Liver (tissue), 9 donors: ENCODE measurements around the gene PLEKHA6. TPM values are rescaled to one million over a fixed set of nuclear protein-coding genes. Genes with fewer than 3 reads are reported as not detected.

Source experiments
- DNase-seq: peaks from one replicate; pipeline ENCODE4 v3.0.0-alpha.2; 2017; ENCODE audit warnings: low spot score
- H3K27ac ChIP-seq, 2 donors: one replicate each; pipeline ENCODE4 v1.7.0; 2013; ENCODE audit warnings: inconsistent platforms in 2 of 2, low read length in 2 of 2, control low read depth in 1 of 2, low read depth in 1 of 2, mild to moderate bottlenecking in 1 of 2
- H3K27me3 ChIP-seq, 4 donors: one replicate each; pipeline versions ENCODE4 v1.6.1 to v1.7.0; 2013; ENCODE audit warnings: low read length in 3 of 4, inconsistent platforms in 1 of 4, mild to moderate bottlenecking in 1 of 4, moderate library complexity in 1 of 4; ENCODE audit not compliant: control insufficient read depth in 4 of 4, insufficient read depth in 4 of 4
- H3K36me3 ChIP-seq, 4 donors: one replicate each; pipeline versions ENCODE4 v1.6.1 to v1.7.0; 2013; ENCODE audit warnings: low read length in 3 of 4, mild to moderate bottlenecking in 3 of 4, low read depth in 1 of 4, moderate library complexity in 1 of 4; ENCODE audit not compliant: control insufficient read depth in 4 of 4, insufficient read depth in 3 of 4
- H3K4me1 ChIP-seq, 4 donors: one replicate each; pipeline versions ENCODE4 v1.6.1 to v1.7.0; 2013; ENCODE audit warnings: low read length in 3 of 4, mild to moderate bottlenecking in 3 of 4, moderate library complexity in 1 of 4; ENCODE audit not compliant: control insufficient read depth in 4 of 4, insufficient read depth in 4 of 4
- H3K4me3 ChIP-seq, 3 donors: one replicate each; pipeline versions ENCODE4 v1.6.1 to v1.7.0; 2013; ENCODE audit warnings: low read length in 3 of 3, control low read depth in 1 of 3, low read depth in 1 of 3, mild to moderate bottlenecking in 1 of 3
- H3K9ac ChIP-seq, 2 donors: one replicate each; pipeline ENCODE4 v1.7.0; 2013; ENCODE audit warnings: low read length in 2 of 2, mild to moderate bottlenecking in 2 of 2, moderate library complexity in 2 of 2, control low read depth in 1 of 2, low read depth in 1 of 2
- H3K9me3 ChIP-seq, 4 donors: one replicate each; pipeline versions ENCODE4 v1.6.1 to v1.7.0; 2013; ENCODE audit warnings: low read length in 3 of 4; ENCODE audit not compliant: control insufficient read depth in 4 of 4
- CTCF ChIP-seq: fragments of 150-350 bp; IDR thresholded peaks from 2 replicates; pipeline ENCODE4 v1.5.1; 2017; ENCODE audit warnings: improper control_type of control experiment, low read depth, low read length; ENCODE audit not compliant: missing input control
- EGR1 ChIP-seq, 2 donors: IDR thresholded peaks; 2 replicates each; pipeline ENCODE4 v1.6.1; 2016 to 2018; ENCODE audit warnings: antibody characterized with exemption in 2 of 2, low read depth in 2 of 2
- FOXA1 ChIP-seq: IDR thresholded peaks from 2 replicates; pipeline ENCODE4 v1.6.1; 2016; ENCODE audit warnings: antibody characterized with exemption
- FOXA2 ChIP-seq: IDR thresholded peaks from 2 replicates; pipeline ENCODE4 v1.6.1; 2016; ENCODE audit warnings: antibody characterized with exemption
- GABPA ChIP-seq, 2 donors: IDR thresholded peaks in 1 of 2; conservative IDR thresholded peaks in 1 of 2; 2 replicates each; pipeline ENCODE4 v1.6.1; 2016; ENCODE audit warnings: antibody characterized with exemption in 2 of 2, mild to moderate bottlenecking in 1 of 2, moderate library complexity in 1 of 2
- HNF4A ChIP-seq, 2 donors: conservative IDR thresholded peaks; 2 replicates each; pipeline ENCODE4 v1.6.1; 2016; ENCODE audit warnings: antibody characterized with exemption in 2 of 2, mild to moderate bottlenecking in 2 of 2
- HNF4G ChIP-seq: IDR thresholded peaks from 2 replicates; pipeline ENCODE4 v1.6.1; 2016; ENCODE audit warnings: antibody characterized with exemption
- JUND ChIP-seq, 2 donors: IDR thresholded peaks; 2 replicates each; pipeline ENCODE4 v1.6.1; 2016; ENCODE audit warnings: antibody characterized with exemption in 2 of 2
- NR2F2 ChIP-seq: IDR thresholded peaks from 2 replicates; pipeline ENCODE4 v1.6.1; 2016; ENCODE audit warnings: antibody characterized with exemption
- RAD21 ChIP-seq, 2 donors: IDR thresholded peaks; 2 replicates each; pipeline ENCODE4 v1.6.1; 2016; ENCODE audit warnings: antibody characterized with exemption in 2 of 2, mild to moderate bottlenecking in 2 of 2
- REST ChIP-seq: IDR thresholded peaks from 2 replicates; pipeline ENCODE4 v1.6.1; 2016; ENCODE audit warnings: antibody characterized with exemption, mild to moderate bottlenecking
- RXRA ChIP-seq, 2 donors: IDR thresholded peaks; 2 replicates each; pipeline ENCODE4 v1.6.1; 2017 to 2018; ENCODE audit warnings: antibody characterized with exemption in 2 of 2, mild to moderate bottlenecking in 1 of 2
- SP1 ChIP-seq: IDR thresholded peaks from 2 replicates; pipeline ENCODE4 v1.6.1; 2018; ENCODE audit warnings: antibody characterized with exemption, mild to moderate bottlenecking
- TAF1 ChIP-seq: conservative IDR thresholded peaks from 2 replicates; pipeline ENCODE4 v1.6.1; 2016; ENCODE audit warnings: antibody characterized with exemption, mild to moderate bottlenecking
- YY1 ChIP-seq: IDR thresholded peaks from 2 replicates; pipeline ENCODE4 v1.6.1; 2016; ENCODE audit warnings: antibody characterized with exemption, mild to moderate bottlenecking
- ZBTB33 ChIP-seq: IDR thresholded peaks from 2 replicates; pipeline ENCODE4 v1.6.1; 2016; ENCODE audit warnings: antibody characterized with exemption
- WGBS: extraction: QIAGEN DNeasy Blood & Tissue Kit; methylation state at CpG from one replicate; pipeline ENCODE4 v1.1.7; 2013; 5-methylcytosine and 5-hydroxymethylcytosine counted together
- polyA plus RNA-seq, 2 donors: library from polyadenylated mRNA; stranded (reverse) in 1 of 2; unstranded in 1 of 2; fragments of 200-250 nt in 1 of 2; fragments of >200 nt in 1 of 2; fragmentation: Nextera tagmentation in 1 of 2; extraction: Ambion mirVana in 1 of 2; gene quantifications; one replicate each; pipeline versions ENCODE4 v1.2.1 to v1.2.3, GENCODE V29; 2013 to 2015
- total RNA-seq, 2 donors: library from RNA; depleted of rRNA; stranded (reverse); fragments of >200 nt; gene quantifications; one replicate each; pipeline ENCODE4 v1.2.3, GENCODE V29; 2014
- TF ChIP-seq, protein P1 (sequence below): IDR thresholded peaks from 2 replicates; pipeline ENCODE4 v1.6.1; 2016; ENCODE audit warnings: antibody characterized with exemption
- TF ChIP-seq, protein P2 (sequence below): IDR thresholded peaks from 2 replicates; pipeline ENCODE4 v1.6.1; 2016; ENCODE audit warnings: antibody characterized with exemption
- donor health status: healthy.
- donor health status: healthy.
- donor health status: healthy.
- donor health status: healthy.
- donor health status: healthy.

Gene PLEKHA6
- total and polyA plus RNA-seq, 4 donors = 5.3 to 12.8 (median 7.6) TPM

- Histone ChIP-seq H3K27ac (no peak overlapping the region), H3K9me3 (no peaks in the 10 kb centered on the region), H3K4me3 (no peak overlapping the region), H3K27me3 (no peaks in the 10 kb centered on the region), H3K4me1 (peaks cover 0 to 17% (median 5%) of the 10 kb centered on the region in 4 donors), H3K9ac (no peak overlapping the region), H3K36me3 (no peaks in the 10 kb centered on the region)
- no peak for DNase-seq
- no peak for TF ChIP-seq EGR1 (IDR thresholded peaks at IDR 0.05; ENCODE audit: low read depth in 2 of 2)
- TF ChIP-seq RAD21 (IDR thresholded peaks at IDR 0.05) = no peak
- TF ChIP-seq FOXA2 = no peak
- TF ChIP-seq YY1 = no peak
- no peak for TF ChIP-seq GABPA (IDR thresholded peaks at IDR 0.05 in 1 of 2, conservative IDR thresholded peaks at IDR 0.05 in 1 of 2)
- TF ChIP-seq, protein P1, sequence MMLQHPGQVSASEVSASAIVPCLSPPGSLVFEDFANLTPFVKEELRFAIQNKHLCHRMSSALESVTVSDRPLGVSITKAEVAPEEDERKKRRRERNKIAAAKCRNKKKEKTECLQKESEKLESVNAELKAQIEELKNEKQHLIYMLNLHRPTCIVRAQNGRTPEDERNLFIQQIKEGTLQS = no peak
- TF ChIP-seq TAF1 = no peak
- no peak for TF ChIP-seq CTCF
- TF ChIP-seq HNF4A (conservative IDR thresholded peaks at IDR 0.05) = no peak
- TF ChIP-seq, protein P2, sequence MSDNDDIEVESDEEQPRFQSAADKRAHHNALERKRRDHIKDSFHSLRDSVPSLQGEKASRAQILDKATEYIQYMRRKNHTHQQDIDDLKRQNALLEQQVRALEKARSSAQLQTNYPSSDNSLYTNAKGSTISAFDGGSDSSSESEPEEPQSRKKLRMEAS = no peak
- no peak for TF ChIP-seq HNF4G
- TF ChIP-seq JUND (IDR thresholded peaks at IDR 0.05) = no peak
- TF ChIP-seq ZBTB33 = no peak
- 64% methylated on average over 4 of the region's 4 CpGs for WGBS
Measured at GRCh38 chr1:204360314-204360713, 585 bp upstream of the PLEKHA6 start.

GRCh38 chr1:204359131-204359473 is 627 bp downstream of the PLEKHA6 start:
- no peak for DNase-seq
- 73% methylated on average over 5 of the region's 5 CpGs for WGBS
- Histone ChIP-seq H3K36me3 (no peaks in the 10 kb centered on the region), H3K9me3 (no peaks in the 10 kb centered on the region), H3K27me3 (no peaks in the 10 kb centered on the region), H3K4me3 (no peak overlapping the region), H3K4me1 (peaks cover 0 to 15% (median 4%) of the 10 kb centered on the region in 4 donors), H3K9ac (no peak overlapping the region), H3K27ac (no peak overlapping the region)
- no peak for TF ChIP-seq HNF4A (conservative IDR thresholded peaks at IDR 0.05)
- TF ChIP-seq RXRA (IDR thresholded peaks at IDR 0.05) = no peak
- TF ChIP-seq HNF4G = no peak
- TF ChIP-seq GABPA (IDR thresholded peaks at IDR 0.05 in 1 of 2, conservative IDR thresholded peaks at IDR 0.05 in 1 of 2) = no peak
- no peak for TF ChIP-seq SP1
- no peak for TF ChIP-seq EGR1 (IDR thresholded peaks at IDR 0.05; ENCODE audit: low read depth in 2 of 2)
- TF ChIP-seq CTCF = no peak
- no peak for TF ChIP-seq REST
- TF ChIP-seq TAF1 = no peak
- TF ChIP-seq FOXA2 = no peak
- no peak for TF ChIP-seq YY1
- no peak for TF ChIP-seq RAD21 (IDR thresholded peaks at IDR 0.05)
- TF ChIP-seq JUND (IDR thresholded peaks at IDR 0.05) = no peak
- TF ChIP-seq NR2F2 = no peak
- TF ChIP-seq, protein P2 = no peak
- TF ChIP-seq ZBTB33 = no peak
- TF ChIP-seq, protein P1 = no peak
- no peak for TF ChIP-seq FOXA1
